ENCODE results near the gene GLRA2. TPM values are rescaled to one million over a fixed set of nuclear protein-coding genes. Genes with fewer than 3 reads are reported as not detected.

GLRA2 gene
- total RNA-seq, 2 experiments from 2014 or later = not detected

DNA sequence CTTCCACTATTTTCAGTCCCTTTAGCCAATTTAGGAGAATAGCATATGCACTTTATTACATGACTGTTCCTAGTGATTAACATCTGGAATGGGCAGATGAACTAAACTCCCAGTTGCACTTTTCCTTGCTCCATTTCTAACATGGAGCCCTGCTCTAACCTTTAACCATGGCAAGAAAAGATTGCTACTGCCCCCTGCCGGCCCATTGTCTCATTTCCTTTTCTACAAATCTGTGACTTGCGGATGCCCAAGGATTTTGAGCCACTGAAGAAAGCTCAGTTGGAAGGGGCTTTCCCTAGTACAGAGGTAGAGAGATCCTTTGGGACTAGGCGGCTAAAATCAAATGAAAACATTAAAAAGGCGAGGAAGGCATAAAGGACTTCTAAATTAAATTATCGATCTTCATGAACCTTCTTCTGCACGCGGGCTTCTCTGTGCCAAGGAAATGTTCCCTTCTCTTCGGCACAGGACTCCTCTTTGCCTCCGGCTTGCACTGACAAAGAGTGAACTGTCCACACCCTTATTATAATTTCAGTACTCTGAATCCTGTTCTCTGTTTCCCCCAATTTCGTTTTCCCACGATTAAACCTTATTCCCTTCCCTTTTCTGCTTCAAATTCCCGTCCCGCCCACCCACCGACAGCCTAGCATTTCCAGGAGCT is 577 bp upstream of the GLRA2 start:
- H3K27me3 Mint-ChIP-seq = peaks cover 4% of the 10 kb centered on the region
- no peaks in the 10 kb centered on the region for H3K36me3 Mint-ChIP-seq (ENCODE audit: low read depth)
- no peaks in the 10 kb centered on the region for H3K9me3 Mint-ChIP-seq (ENCODE audit: low read depth)
- DNase-seq (peak; percentile 73), ATAC-seq (peak; percentile 30)
- H3K4me3 Mint-ChIP-seq = no peak overlapping the region
- CTCF ChIA-PET = interaction anchor here (0.7 to 1.0 kb wide), 2 partner anchors 31 to 435 kb away, joined by 3 read pairs; no protein-coding TSS in a partner anchor
- no peaks in the 10 kb centered on the region for H3K4me1 Mint-ChIP-seq
- intact Hi-C loops (cut with DNase I, micrococcal nuclease) = loop anchor here (1.0 to 2.0 kb wide), 4 partner anchors 433 to 614 kb away; no protein-coding TSS in a partner anchor
- no peak overlapping the region for H3K27ac Mint-ChIP-seq
- POLR2A ChIA-PET = no interaction called here

DNA sequence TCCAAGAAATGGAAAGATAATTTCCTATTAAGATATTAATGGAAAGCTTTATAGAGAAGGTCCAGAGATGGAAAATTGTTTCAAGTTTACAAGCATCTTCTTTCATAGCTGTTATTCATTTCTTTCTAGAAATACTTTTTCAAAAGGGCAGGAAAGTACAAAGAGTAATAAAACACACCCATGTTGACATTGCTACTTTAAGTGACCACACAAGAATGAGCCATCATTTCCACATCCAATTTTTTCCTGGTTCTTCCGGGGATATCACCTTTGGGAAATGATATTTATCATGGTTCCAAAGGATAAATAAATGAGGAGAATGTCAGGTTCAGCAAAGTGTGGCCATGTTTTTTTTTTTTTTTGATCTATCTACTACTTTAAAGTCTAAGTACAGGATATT is 4.5 kb downstream of the GLRA2 start:
- Mint-ChIP-seq H3K27ac (no peak overlapping the region), H3K4me3 (no peak overlapping the region), H3K9me3 (ENCODE audit: low read depth) (no peaks in the 10 kb centered on the region), H3K27me3 (peaks cover 6% of the 10 kb centered on the region), H3K36me3 (ENCODE audit: low read depth) (no peaks in the 10 kb centered on the region), H3K4me1 (no peaks in the 10 kb centered on the region)
- ChIA-PET CTCF (no interaction called here), POLR2A (no interaction called here)
- intact Hi-C loops (cut with DNase I, micrococcal nuclease) = no loop called here
- DNase-seq = no peak
- no peak for ATAC-seq

DNA sequence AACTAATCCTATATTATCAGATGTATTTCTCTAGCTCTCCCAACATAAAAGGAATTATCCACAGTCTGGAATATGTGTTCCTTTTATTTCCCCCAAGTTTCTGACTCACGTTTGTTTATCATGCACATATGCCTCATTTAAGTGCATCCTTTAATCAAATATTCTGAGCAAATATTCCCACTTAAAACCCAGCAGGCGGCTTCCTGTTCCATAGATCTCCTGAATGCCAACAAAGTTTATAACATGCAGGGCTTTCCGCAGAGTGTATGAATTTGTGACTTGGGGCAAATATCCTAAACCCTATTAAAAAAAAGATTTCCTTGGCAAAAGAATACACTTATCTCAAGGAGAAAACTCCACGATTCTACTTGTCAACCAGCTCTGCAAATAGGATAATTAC is 16.9 kb downstream of the GLRA2 start:
- no peak overlapping the region for H3K4me3 Mint-ChIP-seq
- intact Hi-C loops (cut with DNase I, micrococcal nuclease) = no loop called here
- CTCF ChIA-PET = no interaction called here
- POLR2A ChIA-PET = no interaction called here
- H3K36me3 Mint-ChIP-seq (ENCODE audit: low read depth) = no peaks in the 10 kb centered on the region
- no peak overlapping the region for H3K27ac Mint-ChIP-seq
- peaks cover 8% of the 10 kb centered on the region for H3K27me3 Mint-ChIP-seq
- H3K4me1 Mint-ChIP-seq = no peaks in the 10 kb centered on the region
- no peak for DNase-seq
- ATAC-seq = no peak
- no peaks in the 10 kb centered on the region for H3K9me3 Mint-ChIP-seq (ENCODE audit: low read depth)

DNA sequence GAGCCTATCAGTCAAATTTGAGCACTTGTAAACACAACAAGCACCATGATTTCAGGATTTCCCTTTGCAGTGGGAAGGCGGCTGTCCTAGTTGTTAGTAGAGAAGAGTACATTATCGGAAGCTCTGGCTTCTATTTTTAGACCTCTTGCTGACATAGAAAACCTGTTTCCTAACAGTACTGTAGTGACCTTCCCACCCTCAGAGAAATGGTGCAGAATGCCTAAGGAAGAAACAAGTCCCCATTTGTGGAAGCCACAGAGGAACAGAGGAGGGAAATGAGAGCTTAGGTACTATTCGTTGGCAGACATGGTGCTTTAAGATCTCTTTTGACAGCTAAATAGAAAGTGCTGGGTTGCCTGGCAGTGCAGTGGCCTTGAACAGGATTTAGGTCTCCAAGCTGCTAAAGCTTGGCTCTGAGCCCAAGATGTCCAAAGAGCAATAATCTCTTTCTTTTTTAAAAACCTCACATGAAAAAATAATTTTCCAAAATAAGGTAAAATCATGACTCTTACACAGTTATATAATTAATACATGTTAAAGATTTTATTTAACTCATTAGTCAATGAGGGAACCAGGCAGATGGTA is 24.9 kb downstream of the GLRA2 start:
- H3K27ac Mint-ChIP-seq = no peak overlapping the region
- POLR2A ChIA-PET = no interaction called here
- no peaks in the 10 kb centered on the region for H3K4me1 Mint-ChIP-seq
- H3K4me3 Mint-ChIP-seq = no peak overlapping the region
- DNase-seq (no peak), ATAC-seq (no peak)
- peaks cover 9% of the 10 kb centered on the region for H3K27me3 Mint-ChIP-seq
- CTCF ChIA-PET = no interaction called here
- intact Hi-C loops (cut with DNase I, micrococcal nuclease) = no loop called here
- no peaks in the 10 kb centered on the region for H3K9me3 Mint-ChIP-seq (ENCODE audit: low read depth)
- H3K36me3 Mint-ChIP-seq (ENCODE audit: low read depth) = no peaks in the 10 kb centered on the region

DNA sequence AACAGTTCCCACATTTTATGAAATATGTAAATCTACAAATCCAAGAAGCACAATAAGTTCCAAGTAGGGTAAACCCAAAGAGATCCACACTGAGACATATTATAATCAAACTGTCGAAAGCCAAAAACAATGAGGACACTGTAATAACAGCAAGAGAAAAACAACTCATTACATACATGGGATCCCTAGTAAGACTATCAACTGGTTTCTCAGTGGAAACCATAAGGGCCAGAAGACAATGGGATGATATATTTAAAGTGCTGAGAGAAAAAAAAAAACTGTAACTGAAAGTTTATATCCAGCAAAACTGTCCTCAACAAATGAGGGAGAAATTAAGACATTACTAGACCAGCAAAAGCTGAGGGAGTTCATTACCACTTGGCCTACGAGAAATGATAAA is 34.7 kb downstream of the GLRA2 start:
- Mint-ChIP-seq H3K4me3 (no peak overlapping the region), H3K27me3 (no peaks in the 10 kb centered on the region), H3K4me1 (no peaks in the 10 kb centered on the region), H3K36me3 (ENCODE audit: low read depth) (no peaks in the 10 kb centered on the region), H3K27ac (no peak overlapping the region), H3K9me3 (ENCODE audit: low read depth) (peaks cover 6% of the 10 kb centered on the region)
- ChIA-PET POLR2A (no interaction called here), CTCF (interaction anchor here (0.6 kb wide), 1 partner anchor 35 kb away, joined by 3 read pairs; no protein-coding TSS in a partner anchor)
- intact Hi-C loops (cut with DNase I, micrococcal nuclease) = no loop called here
- ATAC-seq (no peak), DNase-seq (no peak)

DNA sequence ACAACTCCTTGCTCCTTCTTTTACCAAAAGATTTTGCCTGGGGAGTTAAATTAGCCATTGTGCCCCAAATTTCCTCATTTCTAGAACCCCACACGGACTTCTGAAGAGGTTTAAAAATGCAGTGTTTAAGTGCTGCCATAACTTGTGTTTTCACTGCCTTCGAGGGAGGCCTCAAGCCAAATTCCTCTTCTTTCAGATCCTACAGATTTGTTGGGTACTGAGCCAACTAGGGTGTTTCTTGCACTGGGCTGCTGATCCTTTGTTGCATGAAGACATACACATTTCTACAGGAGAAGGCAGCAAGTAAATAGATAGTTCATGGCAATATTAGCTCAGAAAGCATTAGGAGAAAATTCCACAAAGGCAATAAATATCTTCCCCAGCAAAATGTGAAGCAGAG is 43.8 kb downstream of the GLRA2 start:
- ChIA-PET POLR2A (no interaction called here), CTCF (no interaction called here)
- no peak overlapping the region for H3K4me3 Mint-ChIP-seq
- H3K9me3 Mint-ChIP-seq (ENCODE audit: low read depth) = no peaks in the 10 kb centered on the region
- no peak for ATAC-seq
- DNase-seq = no peak
- H3K4me1 Mint-ChIP-seq = no peaks in the 10 kb centered on the region
- H3K27ac Mint-ChIP-seq = no peak overlapping the region
- H3K27me3 Mint-ChIP-seq = no peaks in the 10 kb centered on the region
- intact Hi-C loops (cut with DNase I, micrococcal nuclease) = no loop called here
- no peaks in the 10 kb centered on the region for H3K36me3 Mint-ChIP-seq (ENCODE audit: low read depth)

DNA sequence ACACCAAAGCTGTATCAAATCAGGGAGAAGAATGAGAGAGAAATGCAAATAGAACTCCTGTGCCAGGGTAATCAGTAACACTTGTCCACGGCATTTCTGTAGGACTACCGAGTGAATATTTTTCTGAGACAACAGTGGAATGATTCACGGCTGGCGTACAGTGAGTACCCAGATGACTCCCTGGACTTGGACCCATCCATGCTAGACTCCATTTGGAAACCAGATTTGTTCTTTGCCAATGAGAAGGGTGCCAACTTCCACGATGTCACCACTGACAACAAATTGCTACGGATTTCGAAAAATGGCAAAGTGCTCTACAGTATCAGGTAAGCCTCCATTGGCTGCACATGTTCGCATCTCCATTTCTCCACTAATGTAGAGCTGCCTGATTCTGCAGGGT is 51.7 kb downstream of the GLRA2 start:
- ChIA-PET CTCF (no interaction called here), POLR2A (no interaction called here)
- Mint-ChIP-seq H3K4me3 (no peak overlapping the region), H3K27ac (no peak overlapping the region), H3K27me3 (no peaks in the 10 kb centered on the region), H3K36me3 (ENCODE audit: low read depth) (no peaks in the 10 kb centered on the region), H3K4me1 (no peaks in the 10 kb centered on the region), H3K9me3 (ENCODE audit: low read depth) (no peaks in the 10 kb centered on the region)
- intact Hi-C loops (cut with DNase I, micrococcal nuclease) = no loop called here
- ATAC-seq (no peak), DNase-seq (no peak)

DNA sequence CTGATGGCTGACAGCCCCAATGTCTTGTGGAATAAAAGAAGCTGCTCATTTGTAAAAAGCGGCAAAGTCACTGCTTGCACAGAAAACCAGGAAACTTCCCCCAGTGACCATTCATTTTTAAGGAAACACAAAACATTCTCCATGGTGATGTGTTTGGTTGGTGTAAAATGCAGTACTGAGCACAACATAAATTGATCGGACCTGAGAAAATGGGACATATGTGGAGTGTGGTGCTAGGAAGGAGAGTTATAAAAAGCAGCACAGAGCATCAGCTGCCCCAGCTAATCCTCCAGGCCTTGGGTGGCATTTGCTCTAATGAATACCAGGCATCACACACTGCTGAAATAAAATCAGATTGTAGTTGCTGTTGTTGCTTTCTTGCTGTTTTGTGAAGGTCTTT is 55.2 kb downstream of the GLRA2 start:
- H3K4me3 Mint-ChIP-seq = no peak overlapping the region
- ATAC-seq (no peak), DNase-seq (no peak)
- no peaks in the 10 kb centered on the region for H3K4me1 Mint-ChIP-seq
- intact Hi-C loops (cut with DNase I, micrococcal nuclease) = no loop called here
- H3K9me3 Mint-ChIP-seq (ENCODE audit: low read depth) = no peaks in the 10 kb centered on the region
- no peak overlapping the region for H3K27ac Mint-ChIP-seq
- ChIA-PET CTCF (no interaction called here), POLR2A (no interaction called here)
- no peaks in the 10 kb centered on the region for H3K27me3 Mint-ChIP-seq
- H3K36me3 Mint-ChIP-seq (ENCODE audit: low read depth) = no peaks in the 10 kb centered on the region

DNA sequence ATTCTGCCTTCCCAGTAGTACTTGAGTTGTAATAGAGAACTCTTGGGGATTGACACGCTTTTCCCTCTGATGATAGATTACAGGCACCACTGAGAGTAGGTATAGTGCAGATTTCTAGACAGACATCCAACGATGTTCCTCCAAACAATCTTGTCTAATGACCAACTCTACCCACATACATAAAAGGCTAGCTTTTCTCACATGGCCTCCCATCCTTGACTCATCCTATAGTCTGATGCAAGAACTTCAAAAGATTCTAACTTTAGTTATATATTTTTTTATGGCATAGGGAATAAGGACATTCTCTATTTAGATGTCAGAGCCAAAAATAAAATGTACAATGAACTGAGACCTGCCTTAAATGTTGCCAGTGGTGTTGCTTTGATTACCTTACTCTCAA is 60.9 kb downstream of the GLRA2 start:
- Mint-ChIP-seq H3K4me3 (no peak overlapping the region), H3K27me3 (no peaks in the 10 kb centered on the region), H3K27ac (no peak overlapping the region), H3K4me1 (no peaks in the 10 kb centered on the region), H3K9me3 (ENCODE audit: low read depth) (no peaks in the 10 kb centered on the region), H3K36me3 (ENCODE audit: low read depth) (no peaks in the 10 kb centered on the region)
- intact Hi-C loops (cut with DNase I, micrococcal nuclease) = no loop called here
- DNase-seq (no peak), ATAC-seq (no peak)
- ChIA-PET CTCF (no interaction called here), POLR2A (no interaction called here)

DNA sequence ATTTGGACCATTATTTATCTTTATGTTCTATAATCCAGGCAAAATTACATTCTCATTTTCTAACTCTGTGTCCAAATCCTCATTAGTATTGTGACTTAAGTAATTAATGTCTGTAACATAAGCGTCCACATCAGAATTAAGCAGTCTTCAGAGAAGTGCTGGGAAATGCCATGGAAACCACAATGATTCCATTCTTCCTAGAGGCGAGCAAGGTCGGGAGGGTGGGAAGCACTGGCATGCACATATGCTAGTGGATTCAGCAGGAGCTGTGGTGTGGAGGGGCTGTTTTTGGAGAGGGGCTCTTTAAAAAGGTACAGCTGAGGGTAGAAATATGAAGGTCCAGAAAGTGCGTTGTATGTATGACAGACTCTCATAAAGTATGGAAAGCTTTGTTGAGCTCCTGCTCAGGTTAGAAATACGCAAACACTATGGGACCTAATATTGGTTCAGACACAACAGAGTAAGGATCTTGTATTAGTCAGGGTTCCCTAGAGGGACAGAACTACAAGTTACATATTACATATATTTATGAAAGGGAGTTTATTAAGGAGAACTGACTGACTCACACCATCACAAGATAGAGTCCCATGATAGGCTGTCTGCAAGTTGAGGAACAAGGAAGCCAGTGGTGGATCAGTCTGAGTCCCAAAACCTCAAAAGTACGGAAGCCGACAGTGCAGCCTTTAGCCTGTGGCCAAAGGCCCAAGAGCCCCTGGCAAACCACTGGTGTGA is 61.5 kb downstream of the GLRA2 start:
- no peaks in the 10 kb centered on the region for H3K4me1 Mint-ChIP-seq
- ChIA-PET CTCF (no interaction called here), POLR2A (no interaction called here)
- no peak overlapping the region for H3K27ac Mint-ChIP-seq
- no peak for DNase-seq
- no peak for ATAC-seq
- H3K4me3 Mint-ChIP-seq = no peak overlapping the region
- H3K36me3 Mint-ChIP-seq (ENCODE audit: low read depth) = no peaks in the 10 kb centered on the region
- intact Hi-C loops (cut with DNase I, micrococcal nuclease) = no loop called here
- H3K9me3 Mint-ChIP-seq (ENCODE audit: low read depth) = no peaks in the 10 kb centered on the region
- H3K27me3 Mint-ChIP-seq = no peaks in the 10 kb centered on the region

DNA sequence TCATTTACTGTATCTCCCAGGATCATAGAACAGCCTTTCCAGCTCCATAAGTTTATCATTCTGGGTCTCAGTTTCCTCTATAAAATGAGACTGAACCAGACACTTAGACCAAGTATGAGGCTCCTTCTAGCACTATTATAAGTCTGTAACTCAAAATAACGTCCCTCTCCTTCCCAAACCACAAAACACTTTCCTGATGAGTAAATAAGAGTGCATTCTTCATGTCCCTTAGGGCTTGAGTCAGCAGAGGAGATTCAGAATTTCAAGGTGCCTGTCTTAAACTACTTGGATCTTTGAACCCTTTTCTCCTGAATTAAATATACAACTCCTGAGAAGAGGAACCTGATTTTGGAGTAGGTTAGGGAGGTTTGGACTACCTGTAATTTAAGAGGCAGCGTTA is 62.6 kb downstream of the GLRA2 start:
- ATAC-seq (no peak), DNase-seq (no peak)
- Mint-ChIP-seq H3K27me3 (peaks cover 2% of the 10 kb centered on the region), H3K4me3 (no peak overlapping the region), H3K9me3 (ENCODE audit: low read depth) (no peaks in the 10 kb centered on the region), H3K27ac (no peak overlapping the region), H3K4me1 (no peaks in the 10 kb centered on the region), H3K36me3 (ENCODE audit: low read depth) (no peaks in the 10 kb centered on the region)
- ChIA-PET CTCF (no interaction called here), POLR2A (no interaction called here)
- intact Hi-C loops (cut with DNase I, micrococcal nuclease) = no loop called here

DNA sequence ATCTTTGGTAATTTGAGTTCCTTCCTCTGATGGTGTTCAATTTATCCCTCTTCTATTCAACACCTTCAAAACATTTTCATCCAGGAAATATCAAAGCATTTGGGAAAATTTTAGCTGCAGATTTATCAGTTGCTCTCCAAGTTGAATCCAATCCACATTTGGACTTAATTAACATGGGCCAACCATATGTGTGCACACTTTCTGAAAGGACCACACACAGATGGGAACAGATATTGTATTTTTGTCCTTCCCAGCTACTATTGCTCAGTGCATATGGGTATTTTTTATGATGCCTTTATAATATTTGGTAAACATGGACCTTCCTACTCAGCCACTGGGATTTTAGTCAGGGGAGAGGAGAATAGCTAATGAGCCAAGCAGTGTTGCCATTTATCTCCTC is 65.2 kb downstream of the GLRA2 start:
- H3K27me3 Mint-ChIP-seq = peaks cover 3% of the 10 kb centered on the region
- ATAC-seq = no peak
- ChIA-PET POLR2A (no interaction called here), CTCF (no interaction called here)
- H3K4me1 Mint-ChIP-seq = no peaks in the 10 kb centered on the region
- no peak for DNase-seq
- H3K4me3 Mint-ChIP-seq = no peak overlapping the region
- intact Hi-C loops (cut with DNase I, micrococcal nuclease) = no loop called here
- H3K36me3 Mint-ChIP-seq (ENCODE audit: low read depth) = no peaks in the 10 kb centered on the region
- H3K27ac Mint-ChIP-seq = no peak overlapping the region
- no peaks in the 10 kb centered on the region for H3K9me3 Mint-ChIP-seq (ENCODE audit: low read depth)

Measured in activated CD4-positive, alpha-beta T cell treated with anti-CD3 and anti-CD28 coated beads for 36 hours (primary cell).